H1 (cell line): ENCODE results near the gene SLC39A11. TPM values are rescaled to one million over a fixed set of nuclear protein-coding genes. Genes with fewer than 3 reads are reported as not detected.

Experiments used
- CTCF ChIA-PET: fragments of 300-600 bp; sonication (Branson Sonifier 250); formaldehyde crosslinking; loops from one replicate; lab custom pipeline; 2021; ENCODE audit not compliant: partially characterized antibody; lab: Charles Lee
- POLR2A ChIA-PET: fragments of 300-600 bp; sonication (Branson Sonifier 250); formaldehyde crosslinking; loops from one replicate; lab custom pipeline; 2021; ENCODE audit warnings: inconsistent platforms; ENCODE audit not compliant: partially characterized antibody; lab: Charles Lee
- DNase-seq, 2 experiments: peaks; one replicate each; pipeline versions ENCODE4 v3.0.0 to v3.0.0-alpha.2; 2010 to 2022; ENCODE audit warnings: low spot score in 2 of 2, low read depth in 1 of 2, mixed read lengths in 1 of 2
- FAIRE-seq: peaks from 2 replicates; lab custom pipeline; 2011; peaks lifted over from hg19 to GRCh38; lab: Jason Lieb, UNC
- H2AFZ ChIP-seq: 2 replicates; pipeline ENCODE4 v1.8.1; 2012; ENCODE audit warnings: low read length, inconsistent platforms
- H2AK5ac ChIP-seq: 2 replicates; pipeline ENCODE4 v1.6.1; 2013; ENCODE audit warnings: low read depth, low read length
- H2BK120ac ChIP-seq: replicated peaks from 2 replicates; pipeline ENCODE3; 2013; ENCODE audit warnings: low read depth, low read length, inconsistent platforms
- H2BK12ac ChIP-seq: 2 replicates; pipeline ENCODE4 v1.6.1; 2013; ENCODE audit warnings: low read depth, low read length
- H2BK15ac ChIP-seq: 2 replicates; pipeline ENCODE4 v1.6.1; 2013; ENCODE audit warnings: low read length
- H2BK20ac ChIP-seq: 2 replicates; pipeline ENCODE4 v1.6.1; 2013; ENCODE audit warnings: low read length
- H2BK5ac ChIP-seq: 2 replicates; pipeline ENCODE4 v1.6.1; 2013; ENCODE audit warnings: low read depth, low read length
- H3K14ac ChIP-seq: 2 replicates; pipeline ENCODE4 v1.6.1; 2013; ENCODE audit warnings: inconsistent platforms; ENCODE audit not compliant: insufficient read length
- H3K18ac ChIP-seq: 2 replicates; pipeline ENCODE4 v1.6.1; 2013; ENCODE audit warnings: low read length; ENCODE audit errors: extremely low read depth
- H3K23ac ChIP-seq: 2 replicates; pipeline ENCODE4 v1.6.1; 2013; ENCODE audit warnings: inconsistent platforms; ENCODE audit not compliant: insufficient read length
- H3K23me2 ChIP-seq: 2 replicates; pipeline ENCODE4 v1.6.1; 2013; ENCODE audit warnings: low read depth, low read length
- H3K27ac ChIP-seq: 2 replicates; pipeline ENCODE4 v1.6.1; 2011; ENCODE audit warnings: low read depth, low read length, inconsistent platforms
- H3K27me3 ChIP-seq, 4 experiments: replicated peaks in 1 of 4; 1 replicate in 1 of 4; 2 replicates in 3 of 4; pipeline versions ENCODE4 v1.6.1 to v1.8.1; 2011 to 2013; ENCODE audit warnings: low read length in 3 of 4, mild to moderate bottlenecking in 3 of 4, inconsistent platforms in 2 of 4, mixed read lengths in 2 of 4, moderate library complexity in 1 of 4; ENCODE audit not compliant: control insufficient read depth in 3 of 4, insufficient read depth in 3 of 4; ENCODE audit errors: extremely low read depth in 1 of 4
- H3K36me3 ChIP-seq, 4 experiments: 2 replicates each; pipeline versions ENCODE4 v1.6.1 to v1.8.1; 2011 to 2013; ENCODE audit warnings: mild to moderate bottlenecking in 4 of 4, low read length in 3 of 4, moderate library complexity in 2 of 4, control low read depth in 1 of 4, inconsistent platforms in 1 of 4; ENCODE audit not compliant: insufficient read depth in 4 of 4, control insufficient read depth in 2 of 4
- H3K4ac ChIP-seq: replicated peaks from 2 replicates; pipeline ENCODE3; 2013; ENCODE audit warnings: low read length, low read depth, mixed read lengths, inconsistent platforms; ENCODE audit not compliant: insufficient read length
- H3K4me1 ChIP-seq, 4 experiments: replicated peaks in 1 of 4; 1 replicate in 1 of 4; 2 replicates in 3 of 4; pipeline versions ENCODE4 v1.6.1 to v1.8.1; 2011 to 2013; ENCODE audit warnings: low read length in 3 of 4, inconsistent platforms in 2 of 4, mixed read lengths in 1 of 4; ENCODE audit not compliant: insufficient read depth in 4 of 4, control insufficient read depth in 3 of 4
- H3K4me2 ChIP-seq, 2 experiments: 2 replicates each; pipeline versions ENCODE4 v1.6.1 to v1.8.1; 2011 to 2013; ENCODE audit warnings: low read depth in 2 of 2, low read length in 2 of 2, control low read depth in 1 of 2, inconsistent platforms in 1 of 2, mild to moderate bottlenecking in 1 of 2; ENCODE audit not compliant: insufficient read depth in 1 of 2
- H3K4me3 ChIP-seq, 4 experiments: fragments of 200-600, 300-600 bp in 1 of 4; sonication (generic), shearing (Covaris generic), sonication (Bioruptor Twin) in 1 of 4; 2 replicates each; pipeline versions ENCODE4 v1.5.1 to v1.8.1; 2011 to 2016; ENCODE audit warnings: low read length in 4 of 4, low read depth in 3 of 4, control low read depth in 2 of 4, inconsistent platforms in 2 of 4, mild to moderate bottlenecking in 2 of 4, mixed read lengths in 1 of 4, moderate library complexity in 1 of 4; ENCODE audit not compliant: insufficient read depth in 2 of 4; ENCODE audit errors: extremely low read depth in 1 of 4
- H3K56ac ChIP-seq: replicated peaks from 2 replicates; pipeline ENCODE3; 2013; ENCODE audit warnings: low read depth, mild to moderate bottlenecking, mixed read lengths, low read length, inconsistent platforms; ENCODE audit not compliant: insufficient read length
- H3K79me1 ChIP-seq: 2 replicates; pipeline ENCODE4 v1.6.1; 2013; ENCODE audit warnings: low read depth, low read length, control low read depth
- H3K79me2 ChIP-seq, 2 experiments: 2 replicates each; pipeline versions ENCODE4 v1.6.1 to v1.8.1; 2012 to 2013; ENCODE audit warnings: low read length in 2 of 2, mild to moderate bottlenecking in 2 of 2, inconsistent platforms in 1 of 2; ENCODE audit not compliant: insufficient read depth in 2 of 2, control insufficient read depth in 1 of 2
- H3K9ac ChIP-seq, 4 experiments: replicated peaks in 1 of 4; 1 replicate in 1 of 4; 2 replicates in 3 of 4; pipeline versions ENCODE4 v1.6.1 to v1.8.1; 2011 to 2013; ENCODE audit warnings: low read depth in 3 of 4, low read length in 3 of 4, control low read depth in 2 of 4, mild to moderate bottlenecking in 2 of 4, moderate library complexity in 2 of 4, inconsistent platforms in 1 of 4; ENCODE audit errors: extremely low read depth in 1 of 4
- H3K9me3 ChIP-seq, 2 experiments: 2 replicates each; pipeline versions ENCODE4 v1.6.1 to v1.8.1; 2012 to 2013; ENCODE audit warnings: mild to moderate bottlenecking in 2 of 2, moderate library complexity in 2 of 2, control low read depth in 1 of 2, inconsistent platforms in 1 of 2, low read depth in 1 of 2, low read length in 1 of 2, mixed read lengths in 1 of 2; ENCODE audit not compliant: insufficient read depth in 2 of 2
- H4K20me1 ChIP-seq, 2 experiments: replicated peaks in 1 of 2; 2 replicates each; pipeline versions ENCODE3 to v1.8.1; 2011 to 2013; ENCODE audit warnings: inconsistent platforms in 2 of 2, low read length in 2 of 2, mild to moderate bottlenecking in 1 of 2; ENCODE audit not compliant: insufficient read depth in 2 of 2, control insufficient read depth in 1 of 2
- H4K5ac ChIP-seq: 2 replicates; pipeline ENCODE4 v1.6.1; 2013; ENCODE audit warnings: low read length, low read depth, mixed read lengths, inconsistent platforms; ENCODE audit not compliant: insufficient read length
- H4K8ac ChIP-seq: 2 replicates; pipeline ENCODE4 v1.8.0; 2013; ENCODE audit warnings: mild to moderate bottlenecking, moderate library complexity, low read length, inconsistent platforms; ENCODE audit not compliant: insufficient read depth; ENCODE audit errors: extremely low read depth
- H4K91ac ChIP-seq: replicated peaks from 2 replicates; pipeline ENCODE3; 2013; ENCODE audit warnings: low read length, mixed read lengths, inconsistent platforms; ENCODE audit not compliant: insufficient read length
- CTCF ChIP-seq, 3 experiments: IDR thresholded peaks; 1 replicate in 2 of 3; 2 replicates in 1 of 3; pipeline versions ENCODE4 v1.5.1 to v1.6.1; 2011; ENCODE audit warnings: low read length in 3 of 3, mild to moderate bottlenecking in 3 of 3, inconsistent platforms in 2 of 3, low read depth in 1 of 3, moderate library complexity in 1 of 3; ENCODE audit not compliant: insufficient read depth in 1 of 3; ENCODE audit errors: control extremely low read depth in 1 of 3
- E2F6 ChIP-seq: IDR thresholded peaks from 2 replicates; pipeline ENCODE4 v1.6.1; 2012; ENCODE audit warnings: inconsistent platforms
- HDAC2 ChIP-seq, 2 experiments: fragments of 300-600 bp in 1 of 2; sonication (generic) in 1 of 2; IDR thresholded peaks; 2 replicates each; pipeline ENCODE4 v1.6.1; 2011 to 2012; ENCODE audit warnings: low read depth in 2 of 2, low read length in 2 of 2, mild to moderate bottlenecking in 2 of 2, moderate library complexity in 2 of 2, borderline replicate concordance in 1 of 2, inconsistent platforms in 1 of 2
- WGBS, 2 experiments: shearing (Covaris generic) in 1 of 2; methylation state at CpG; one replicate each; pipeline versions ENCODE4 v1.1.6 to v1.1.7; 2013 to 2015; ENCODE audit warnings: low lambda C conversion rate in 2 of 2, mixed read lengths in 2 of 2, inconsistent platforms in 1 of 2, low coverage in 1 of 2, missing lambda C conversion rate in 1 of 2; ENCODE audit not compliant: insufficient replicate concordance in 2 of 2, insufficient coverage in 1 of 2, insufficient read length in 1 of 2; ENCODE audit errors: extremely low coverage in 1 of 2, missing lambda C conversion rate in 1 of 2; 5-methylcytosine and 5-hydroxymethylcytosine counted together
- polyA plus RNA-seq, 7 experiments: library from polyadenylated mRNA; depleted of rRNA in 3 of 7; stranded (reverse) in 5 of 7; unstranded in 2 of 7; fragments of >200 nt in 5 of 7; fragments of 200-250 nt in 2 of 7; gene quantifications; 1 replicate in 5 of 7; 2 replicates in 1 of 7; 4 replicates in 1 of 7; pipeline versions ENCODE4 v1.2.1 to v1.2.3, GENCODE V29; 2011 to 2013; ENCODE audit warnings: missing spikeins in 2 of 7, mixed read lengths in 2 of 7
- total RNA-seq: library from RNA; stranded (reverse); fragmentation: NEBNext Ultra II Directional; extraction: Animal tissue kit (Norgen Biotek cat#: 25700); gene quantifications from 2 replicates; pipeline ENCODE4 v1.2.1, GENCODE V29; 2021
- TF ChIP-seq, protein P1 (sequence below): IDR thresholded peaks from 2 replicates; pipeline ENCODE4 v1.6.1; 2012; ENCODE audit warnings: inconsistent platforms

Gene SLC39A11
- total and polyA plus RNA-seq, 2 of the 8 experiments (the other 6 are each of a cell fraction or from before 2014, with no cell fraction given): 12.2 to 19.6 TPM

DNA sequence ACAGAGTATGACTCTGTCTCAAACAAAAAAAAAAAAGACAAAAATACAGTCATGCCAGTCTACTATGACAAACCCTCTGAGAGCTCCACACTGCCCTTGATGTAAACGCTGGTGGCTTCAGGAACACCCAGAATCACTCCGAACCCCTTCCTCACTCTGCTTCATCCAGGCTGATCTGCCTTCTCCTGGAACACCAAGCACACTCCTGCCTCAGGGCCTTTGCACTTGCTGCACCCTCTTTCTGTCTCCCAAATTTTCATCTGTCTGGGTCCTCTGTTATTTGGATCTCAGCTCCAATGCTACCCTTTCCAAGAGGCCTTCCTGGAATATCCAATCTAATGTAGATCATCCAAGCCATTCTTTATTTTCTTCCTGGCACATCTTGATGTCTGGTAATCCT, 7.9 kb upstream of the SLC39A11 start:
- Histone ChIP-seq H2BK5ac (no peak overlapping the region), H3K79me2 (no peaks in the 10 kb centered on the region), H3K14ac (no peak overlapping the region), H3K27me3 (no peaks in the 10 kb centered on the region), H3K18ac (no peak overlapping the region), H4K20me1 (no peaks in the 10 kb centered on the region), H3K4me2 (no peak overlapping the region), H3K4me3 (no peak overlapping the region), H3K79me1 (no peaks in the 10 kb centered on the region), H2BK12ac (no peak overlapping the region), H4K8ac (no peak overlapping the region), H3K23me2 (no peaks in the 10 kb centered on the region; the same call in 1 of the 2 replicates), H2BK15ac (no peak overlapping the region), H3K4ac (no peak overlapping the region), H3K27ac (no peak overlapping the region), H3K9ac (no peak overlapping the region), H3K9me3 (no peaks in the 10 kb centered on the region), H4K91ac (no peak overlapping the region), H2BK120ac (no peak overlapping the region), H2AFZ (no peak overlapping the region), H3K36me3 (no peaks in the 10 kb centered on the region), H3K23ac (no peak overlapping the region), H3K56ac (no peak overlapping the region), H4K5ac (no peak overlapping the region), H2AK5ac (no peak overlapping the region), H3K4me1 (0 out of 7 replicates have a peak, but pooled peaks cover 0 to 2% (median 0%) of the 10 kb centered on the region in 4 experiments), H2BK20ac (no peak overlapping the region)
- ChIA-PET CTCF (interaction anchor here (0.6 kb wide), 1 partner anchor 29 kb away, joined by 3 read pairs; no protein-coding TSS in a partner anchor), POLR2A (no interaction called here)
- TF ChIP-seq E2F6 (no peak), HDAC2 (IDR thresholded peaks at IDR 0.05; ENCODE audit: borderline replicate concordance in 1 of 2, low read depth in 2 of 2, low read length in 2 of 2) (no peak), CTCF (IDR thresholded peaks at IDR 0.05; ENCODE audit: control extremely low read depth in 1 of 3, insufficient read depth in 1 of 3, low read depth in 1 of 3, low read length in 3 of 3) (no peak)
- TF ChIP-seq, protein P1, sequence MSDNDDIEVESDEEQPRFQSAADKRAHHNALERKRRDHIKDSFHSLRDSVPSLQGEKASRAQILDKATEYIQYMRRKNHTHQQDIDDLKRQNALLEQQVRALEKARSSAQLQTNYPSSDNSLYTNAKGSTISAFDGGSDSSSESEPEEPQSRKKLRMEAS: no peak
- 83% methylated on average over 2 of the region's 2 CpGs; no CpG with 5 or more reads in 1 of the 2 experiments for WGBS, 2 experiments
- DNase-seq: no peak
- FAIRE-seq: no peak
